H1 (cell line): Measurements from ENCODE around the gene CUL4B. TPM values are rescaled to one million over a fixed set of nuclear protein-coding genes. Genes with fewer than 3 reads are reported as not detected.

Experiments
- CTCF ChIA-PET: fragments of 300-600 bp; sonication (Branson Sonifier 250); formaldehyde crosslinking; loops from one replicate; lab custom pipeline; 2021; ENCODE audit not compliant: partially characterized antibody; lab: Charles Lee
- POLR2A ChIA-PET: fragments of 300-600 bp; sonication (Branson Sonifier 250); formaldehyde crosslinking; loops from one replicate; lab custom pipeline; 2021; ENCODE audit warnings: inconsistent platforms; ENCODE audit not compliant: partially characterized antibody; lab: Charles Lee
- DNase-seq, 2 experiments: peaks; one replicate each; pipeline versions ENCODE4 v3.0.0 to v3.0.0-alpha.2; 2010 to 2022; ENCODE audit warnings: low spot score in 2 of 2, low read depth in 1 of 2, mixed read lengths in 1 of 2
- FAIRE-seq: peaks from 2 replicates; lab custom pipeline; 2011; peaks lifted over from hg19 to GRCh38; lab: Jason Lieb, UNC
- H2AFZ ChIP-seq: 2 replicates; pipeline ENCODE4 v1.8.1; 2012; ENCODE audit warnings: low read length, inconsistent platforms
- H2AK5ac ChIP-seq: 2 replicates; pipeline ENCODE4 v1.6.1; 2013; ENCODE audit warnings: low read depth, low read length
- H2BK120ac ChIP-seq: replicated peaks from 2 replicates; pipeline ENCODE3; 2013; ENCODE audit warnings: low read depth, low read length, inconsistent platforms
- H2BK12ac ChIP-seq: 2 replicates; pipeline ENCODE4 v1.6.1; 2013; ENCODE audit warnings: low read depth, low read length
- H2BK15ac ChIP-seq: 2 replicates; pipeline ENCODE4 v1.6.1; 2013; ENCODE audit warnings: low read length
- H2BK20ac ChIP-seq: 2 replicates; pipeline ENCODE4 v1.6.1; 2013; ENCODE audit warnings: low read length
- H2BK5ac ChIP-seq: 2 replicates; pipeline ENCODE4 v1.6.1; 2013; ENCODE audit warnings: low read depth, low read length
- H3K14ac ChIP-seq: 2 replicates; pipeline ENCODE4 v1.6.1; 2013; ENCODE audit warnings: inconsistent platforms; ENCODE audit not compliant: insufficient read length
- H3K18ac ChIP-seq: 2 replicates; pipeline ENCODE4 v1.6.1; 2013; ENCODE audit warnings: low read length; ENCODE audit errors: extremely low read depth
- H3K23ac ChIP-seq: 2 replicates; pipeline ENCODE4 v1.6.1; 2013; ENCODE audit warnings: inconsistent platforms; ENCODE audit not compliant: insufficient read length
- H3K23me2 ChIP-seq: 2 replicates; pipeline ENCODE4 v1.6.1; 2013; ENCODE audit warnings: low read depth, low read length
- H3K27ac ChIP-seq: 2 replicates; pipeline ENCODE4 v1.6.1; 2011; ENCODE audit warnings: low read depth, low read length, inconsistent platforms
- H3K27me3 ChIP-seq, 4 experiments: replicated peaks in 1 of 4; 1 replicate in 1 of 4; 2 replicates in 3 of 4; pipeline versions ENCODE4 v1.6.1 to v1.8.1; 2011 to 2013; ENCODE audit warnings: low read length in 3 of 4, mild to moderate bottlenecking in 3 of 4, inconsistent platforms in 2 of 4, mixed read lengths in 2 of 4, moderate library complexity in 1 of 4; ENCODE audit not compliant: control insufficient read depth in 3 of 4, insufficient read depth in 3 of 4; ENCODE audit errors: extremely low read depth in 1 of 4
- H3K36me3 ChIP-seq, 4 experiments: 2 replicates each; pipeline versions ENCODE4 v1.6.1 to v1.8.1; 2011 to 2013; ENCODE audit warnings: mild to moderate bottlenecking in 4 of 4, low read length in 3 of 4, moderate library complexity in 2 of 4, control low read depth in 1 of 4, inconsistent platforms in 1 of 4; ENCODE audit not compliant: insufficient read depth in 4 of 4, control insufficient read depth in 2 of 4
- H3K4ac ChIP-seq: replicated peaks from 2 replicates; pipeline ENCODE3; 2013; ENCODE audit warnings: low read length, low read depth, mixed read lengths, inconsistent platforms; ENCODE audit not compliant: insufficient read length
- H3K4me1 ChIP-seq, 4 experiments: replicated peaks in 1 of 4; 1 replicate in 1 of 4; 2 replicates in 3 of 4; pipeline versions ENCODE4 v1.6.1 to v1.8.1; 2011 to 2013; ENCODE audit warnings: low read length in 3 of 4, inconsistent platforms in 2 of 4, mixed read lengths in 1 of 4; ENCODE audit not compliant: insufficient read depth in 4 of 4, control insufficient read depth in 3 of 4
- H3K4me2 ChIP-seq, 2 experiments: 2 replicates each; pipeline versions ENCODE4 v1.6.1 to v1.8.1; 2011 to 2013; ENCODE audit warnings: low read depth in 2 of 2, low read length in 2 of 2, control low read depth in 1 of 2, inconsistent platforms in 1 of 2, mild to moderate bottlenecking in 1 of 2; ENCODE audit not compliant: insufficient read depth in 1 of 2
- H3K4me3 ChIP-seq, 4 experiments: fragments of 200-600, 300-600 bp in 1 of 4; sonication (generic), shearing (Covaris generic), sonication (Bioruptor Twin) in 1 of 4; 2 replicates each; pipeline versions ENCODE4 v1.5.1 to v1.8.1; 2011 to 2016; ENCODE audit warnings: low read length in 4 of 4, low read depth in 3 of 4, control low read depth in 2 of 4, inconsistent platforms in 2 of 4, mild to moderate bottlenecking in 2 of 4, mixed read lengths in 1 of 4, moderate library complexity in 1 of 4; ENCODE audit not compliant: insufficient read depth in 2 of 4; ENCODE audit errors: extremely low read depth in 1 of 4
- H3K56ac ChIP-seq: replicated peaks from 2 replicates; pipeline ENCODE3; 2013; ENCODE audit warnings: low read depth, mild to moderate bottlenecking, mixed read lengths, low read length, inconsistent platforms; ENCODE audit not compliant: insufficient read length
- H3K79me1 ChIP-seq: 2 replicates; pipeline ENCODE4 v1.6.1; 2013; ENCODE audit warnings: low read depth, low read length, control low read depth
- H3K79me2 ChIP-seq, 2 experiments: 2 replicates each; pipeline versions ENCODE4 v1.6.1 to v1.8.1; 2012 to 2013; ENCODE audit warnings: low read length in 2 of 2, mild to moderate bottlenecking in 2 of 2, inconsistent platforms in 1 of 2; ENCODE audit not compliant: insufficient read depth in 2 of 2, control insufficient read depth in 1 of 2
- H3K9ac ChIP-seq, 4 experiments: replicated peaks in 1 of 4; 1 replicate in 1 of 4; 2 replicates in 3 of 4; pipeline versions ENCODE4 v1.6.1 to v1.8.1; 2011 to 2013; ENCODE audit warnings: low read depth in 3 of 4, low read length in 3 of 4, control low read depth in 2 of 4, mild to moderate bottlenecking in 2 of 4, moderate library complexity in 2 of 4, inconsistent platforms in 1 of 4; ENCODE audit errors: extremely low read depth in 1 of 4
- H3K9me3 ChIP-seq, 2 experiments: 2 replicates each; pipeline versions ENCODE4 v1.6.1 to v1.8.1; 2012 to 2013; ENCODE audit warnings: mild to moderate bottlenecking in 2 of 2, moderate library complexity in 2 of 2, control low read depth in 1 of 2, inconsistent platforms in 1 of 2, low read depth in 1 of 2, low read length in 1 of 2, mixed read lengths in 1 of 2; ENCODE audit not compliant: insufficient read depth in 2 of 2
- H4K20me1 ChIP-seq, 2 experiments: replicated peaks in 1 of 2; 2 replicates each; pipeline versions ENCODE3 to v1.8.1; 2011 to 2013; ENCODE audit warnings: inconsistent platforms in 2 of 2, low read length in 2 of 2, mild to moderate bottlenecking in 1 of 2; ENCODE audit not compliant: insufficient read depth in 2 of 2, control insufficient read depth in 1 of 2
- H4K5ac ChIP-seq: 2 replicates; pipeline ENCODE4 v1.6.1; 2013; ENCODE audit warnings: low read length, low read depth, mixed read lengths, inconsistent platforms; ENCODE audit not compliant: insufficient read length
- H4K8ac ChIP-seq: 2 replicates; pipeline ENCODE4 v1.8.0; 2013; ENCODE audit warnings: mild to moderate bottlenecking, moderate library complexity, low read length, inconsistent platforms; ENCODE audit not compliant: insufficient read depth; ENCODE audit errors: extremely low read depth
- H4K91ac ChIP-seq: replicated peaks from 2 replicates; pipeline ENCODE3; 2013; ENCODE audit warnings: low read length, mixed read lengths, inconsistent platforms; ENCODE audit not compliant: insufficient read length
- ATF2 ChIP-seq: IDR thresholded peaks from 2 replicates; pipeline ENCODE4 v1.6.1; 2012; ENCODE audit warnings: low read length, inconsistent platforms
- BRCA1 ChIP-seq: IDR thresholded peaks from 2 replicates; pipeline ENCODE4 v1.6.1; 2012; ENCODE audit warnings: low read depth, low read length, improper control_type of control experiment
- EZH2 ChIP-seq: fragments of 200-600 bp; sonication (generic); IDR thresholded peaks from 2 replicates; pipeline ENCODE4 v1.7.1; 2012; ENCODE audit warnings: low read depth, mild to moderate bottlenecking, moderate library complexity, low read length, inconsistent platforms; ENCODE audit not compliant: severe bottlenecking
- HDAC2 ChIP-seq, 2 experiments: fragments of 300-600 bp in 1 of 2; sonication (generic) in 1 of 2; IDR thresholded peaks; 2 replicates each; pipeline ENCODE4 v1.6.1; 2011 to 2012; ENCODE audit warnings: low read depth in 2 of 2, low read length in 2 of 2, mild to moderate bottlenecking in 2 of 2, moderate library complexity in 2 of 2, borderline replicate concordance in 1 of 2, inconsistent platforms in 1 of 2
- JUN ChIP-seq: IDR thresholded peaks from 2 replicates; pipeline ENCODE4 v1.6.1; 2011; ENCODE audit warnings: low read depth, mild to moderate bottlenecking, improper control_type of control experiment, low read length
- JUND ChIP-seq: IDR thresholded peaks from 2 replicates; pipeline ENCODE4 v1.6.1; 2011; ENCODE audit warnings: mild to moderate bottlenecking, improper control_type of control experiment, low read length
- KDM1A ChIP-seq: fragments of 200-600, 300-600 bp; sonication (generic); IDR thresholded peaks from 2 replicates; pipeline ENCODE4 v1.7.1; 2016; ENCODE audit warnings: mild to moderate bottlenecking, low read length, borderline replicate concordance
- POLR2A ChIP-seq, 2 experiments: IDR thresholded peaks; 1 replicate in 1 of 2; 2 replicates in 1 of 2; pipeline ENCODE4 v1.6.1; 2011; ENCODE audit warnings: low read depth in 2 of 2, low read length in 2 of 2, mild to moderate bottlenecking in 2 of 2; ENCODE audit errors: control extremely low read depth in 1 of 2
- RXRA ChIP-seq: IDR thresholded peaks from 2 replicates; pipeline ENCODE4 v1.6.1; 2011; ENCODE audit warnings: low read depth, mild to moderate bottlenecking, low read length, moderate library complexity; ENCODE audit not compliant: insufficient read depth
- TAF1 ChIP-seq: IDR thresholded peaks from 2 replicates; pipeline ENCODE4 v1.6.1; 2011; ENCODE audit warnings: mild to moderate bottlenecking, low read depth, low read length
- WGBS, 2 experiments: shearing (Covaris generic) in 1 of 2; methylation state at CpG; one replicate each; pipeline versions ENCODE4 v1.1.6 to v1.1.7; 2013 to 2015; ENCODE audit warnings: low lambda C conversion rate in 2 of 2, mixed read lengths in 2 of 2, inconsistent platforms in 1 of 2, low coverage in 1 of 2, missing lambda C conversion rate in 1 of 2; ENCODE audit not compliant: insufficient replicate concordance in 2 of 2, insufficient coverage in 1 of 2, insufficient read length in 1 of 2; ENCODE audit errors: extremely low coverage in 1 of 2, missing lambda C conversion rate in 1 of 2; 5-methylcytosine and 5-hydroxymethylcytosine counted together
- polyA plus RNA-seq, 7 experiments: library from polyadenylated mRNA; depleted of rRNA in 3 of 7; stranded (reverse) in 5 of 7; unstranded in 2 of 7; fragments of >200 nt in 5 of 7; fragments of 200-250 nt in 2 of 7; gene quantifications; 1 replicate in 5 of 7; 2 replicates in 1 of 7; 4 replicates in 1 of 7; pipeline versions ENCODE4 v1.2.1 to v1.2.3, GENCODE V29; 2011 to 2013; ENCODE audit warnings: missing spikeins in 2 of 7, mixed read lengths in 2 of 7
- total RNA-seq: library from RNA; stranded (reverse); fragmentation: NEBNext Ultra II Directional; extraction: Animal tissue kit (Norgen Biotek cat#: 25700); gene quantifications from 2 replicates; pipeline ENCODE4 v1.2.1, GENCODE V29; 2021

CUL4B gene
- total and polyA plus RNA-seq, 2 of the 8 experiments (the other 6 are each of a cell fraction or from before 2014, with no cell fraction given) = 11.7 to 44.0 TPM

DNA sequence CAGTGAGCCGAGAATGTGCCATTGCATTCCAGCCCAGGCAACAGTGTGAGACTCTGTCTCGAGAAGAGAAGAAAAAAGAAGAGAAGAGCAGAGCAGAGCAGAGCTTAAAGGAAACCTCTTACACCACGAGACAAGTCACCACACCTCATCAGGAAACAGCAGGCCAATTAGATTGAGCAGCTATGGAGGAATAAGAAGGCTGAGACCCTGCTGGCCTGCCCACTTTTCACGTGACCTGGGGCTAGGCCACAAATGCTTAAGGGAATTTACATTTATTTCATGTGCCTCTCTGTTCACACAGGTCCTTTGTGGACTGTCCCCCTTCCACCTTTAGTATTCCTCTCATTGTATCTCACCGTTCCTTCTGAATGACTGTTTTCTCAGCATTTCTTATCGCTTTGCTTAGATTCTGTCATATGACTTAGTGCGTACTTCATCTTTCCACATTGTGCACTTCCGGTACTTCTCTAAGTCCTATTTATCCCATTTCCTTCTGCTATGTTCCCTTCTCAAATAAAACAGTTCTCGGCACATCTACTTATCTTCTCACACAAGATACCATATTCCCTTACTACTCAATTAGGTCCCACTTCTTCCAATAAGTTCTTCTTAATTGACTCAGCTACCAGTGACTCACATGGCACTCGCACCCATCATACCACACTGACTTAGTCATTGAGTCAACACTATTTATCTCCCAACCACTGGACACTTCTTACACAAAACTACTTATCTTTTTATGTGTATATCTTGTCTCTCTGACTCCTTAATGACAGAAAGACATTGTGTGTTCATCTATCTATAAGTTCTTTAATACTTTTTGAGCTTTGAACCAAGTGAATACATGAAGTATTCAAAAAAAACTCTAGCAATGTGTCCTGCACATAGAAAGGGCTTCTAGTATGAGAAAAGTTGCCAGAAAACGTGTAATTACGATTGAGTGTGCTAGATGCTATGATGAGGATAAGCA, 11.0 kb downstream of the CUL4B start:
- DNase-seq (no peak), FAIRE-seq (no peak)
- Histone ChIP-seq H3K9me3 (no peaks in the 10 kb centered on the region), H3K23ac (no peak overlapping the region), H3K4me2 (no peak overlapping the region), H2BK5ac (no peak overlapping the region), H3K9ac (no peak overlapping the region), H3K36me3 (peaks cover 0 to 16% (median 0%) of the 10 kb centered on the region in 4 experiments; a peak in 1 of 8 replicates), H4K8ac (no peak overlapping the region), H3K27me3 (no peaks in the 10 kb centered on the region), H3K18ac (no peak overlapping the region), H3K27ac (no peak overlapping the region), H4K91ac (no peak overlapping the region), H4K20me1 (no peaks in the 10 kb centered on the region), H3K4ac (no peak overlapping the region), H2BK20ac (no peak overlapping the region), H4K5ac (no peak overlapping the region), H3K14ac (no peak overlapping the region), H2AFZ (no peak overlapping the region), H2BK12ac (no peak overlapping the region), H2BK120ac (no peak overlapping the region), H2AK5ac (no peak overlapping the region), H3K79me1 (no peaks in the 10 kb centered on the region), H2BK15ac (no peak overlapping the region), H3K23me2 (no peaks in the 10 kb centered on the region), H3K4me1 (no peaks in the 10 kb centered on the region), H3K4me3 (no peak overlapping the region), H3K79me2 (no peaks in the 10 kb centered on the region; a peak in 1 of 4 replicates), H3K56ac (no peak overlapping the region)
- WGBS, 2 experiments = 91% methylated on average over 10 of the region's 12 CpGs; no CpG with 5 or more reads in 1 of the 2 experiments
- ChIA-PET CTCF (interaction anchor here (0.9 kb wide), 1 partner anchor 9 kb away, joined by 3 read pairs; no protein-coding TSS in a partner anchor), POLR2A (no interaction called here)
- no peak for TF ChIP-seq KDM1A
- no peak for TF ChIP-seq POLR2A (IDR thresholded peaks at IDR 0.05; ENCODE audit: control extremely low read depth in 1 of 2, low read depth in 2 of 2, low read length in 2 of 2)
- TF ChIP-seq JUN = no peak
- no peak for TF ChIP-seq TAF1
- TF ChIP-seq JUND = no peak
- TF ChIP-seq HDAC2 (IDR thresholded peaks at IDR 0.05; ENCODE audit: borderline replicate concordance in 1 of 2, low read depth in 2 of 2, low read length in 2 of 2) = no peak
- no peak for TF ChIP-seq RXRA
- TF ChIP-seq ATF2 = no peak
- TF ChIP-seq BRCA1 = no peak
- no peak for TF ChIP-seq EZH2
